ENCODE results near the gene CORIN. TPM values are rescaled to one million over a fixed set of nuclear protein-coding genes. Genes with fewer than 3 reads are reported as not detected.

Gene CORIN
- total and polyA plus RNA-seq, 2 of the 13 experiments (the other 11 are each of a cell fraction or from before 2014, with no cell fraction given), result 0.84 to 1.2 TPM

- TF ChIP-seq ARID5B (CRISPR knock-in tag; IDR thresholded peaks at IDR 0.05), result peak; percentile 77
These were observed 50.9 kb downstream of the CORIN start (continued) for GRCh38 chr4:47786958-47787370.

- CTCF ChIA-PET (ENCODE audit: low intra/inter-chr PET ratio, low total read pairs), result no interaction called here
- Histone ChIP-seq H3K27ac (ENCODE audit: extremely low read length, insufficient read depth, low read length) (no peak overlapping the region), H3K4me3 (replicated peaks in 1 of 3; ENCODE audit: insufficient read depth in 1 of 3, low read depth in 2 of 3, low read length in 3 of 3) (no peak overlapping the region), H4K20me1 (ENCODE audit: insufficient read depth, low read length) (no peaks in the 10 kb centered on the region), H2AFZ (ENCODE audit: low read length) (no peak overlapping the region), H3K4me1 (ENCODE audit: insufficient read depth, low read length) (peaks cover 30% of the 10 kb centered on the region), H3K36me3 (replicated peaks in 1 of 2; ENCODE audit: control insufficient read depth in 1 of 2, insufficient read depth in 2 of 2, low read length in 2 of 2) (no peaks in the 10 kb centered on the region), H3K27me3 (ENCODE audit: control insufficient read depth in 1 of 2, insufficient read depth in 2 of 2, low read length in 2 of 2) (no peaks in the 10 kb centered on the region; a peak in 1 of 5 replicates), H3K9me3 (ENCODE audit: low read length) (no peaks in the 10 kb centered on the region), H3K4me2 (ENCODE audit: low read depth, low read length) (no peak overlapping the region), H3K9ac (ENCODE audit: insufficient read depth, low read depth, low read length) (no peak overlapping the region), H3K79me2 (ENCODE audit: insufficient read depth, low read length) (no peaks in the 10 kb centered on the region)
- BruUV-seq (replicated peaks), result no TSS peak
- in situ Hi-C loops (cut with HindIII; ENCODE audit: extremely low pct_ligation_motif_present, low pct_unique_long_range_greater_than_20kb), result no loop called here
- POLR2A ChIA-PET, result no interaction called here
- intact Hi-C loops (cut with micrococcal nuclease; ENCODE audit: unreplicated experiment), result loop anchor here (5.0 kb wide), 1 partner anchor 33 kb away; no protein-coding TSS in a partner anchor
- no peak for DNase-seq (ENCODE audit: low spot score)
- FAIRE-seq, result no peak
- ATAC-seq, result no peak
- WGBS (ENCODE audit: low lambda C conversion rate), result 30% methylated on average over 3 of the region's 3 CpGs
- TF ChIP-seq PHB2 (IDR thresholded peaks at IDR 0.05; ENCODE audit: partially characterized antibody) (no peak), RORA (CRISPR knock-in tag; IDR thresholded peaks at IDR 0.05) (no peak), ZSCAN25 (CRISPR knock-in tag; IDR thresholded peaks at IDR 0.05) (no peak), MIXL1 (CRISPR knock-in tag; IDR thresholded peaks at IDR 0.05) (no peak), MTA1 (CRISPR knock-in tag; IDR thresholded peaks at IDR 0.05; ENCODE audit: borderline replicate concordance) (no peak), ZFP36L2 (CRISPR knock-in tag; IDR thresholded peaks at IDR 0.05) (no peak), SRSF4 (IDR thresholded peaks at IDR 0.05; ENCODE audit: low read depth, low read length, poor library complexity, severe bottlenecking) (no peak), ZNF883 (CRISPR knock-in tag; IDR thresholded peaks at IDR 0.05; ENCODE audit: not compliant biosample characterization) (no peak), MNT (IDR thresholded peaks at IDR 0.05) (no peak), CCDC6 (CRISPR knock-in tag; IDR thresholded peaks at IDR 0.05) (no peak), KDM2A (CRISPR knock-in tag; IDR thresholded peaks at IDR 0.05; ENCODE audit: borderline replicate concordance, low read depth) (no peak), CSRNP1 (CRISPR knock-in tag; IDR thresholded peaks at IDR 0.05) (no peak), ZFAT (CRISPR knock-in tag; conservative IDR thresholded peaks at IDR 0.05) (no peak), EEA1 (CRISPR knock-in tag; IDR thresholded peaks at IDR 0.05; ENCODE audit: borderline replicate concordance) (no peak), NFKB2 (CRISPR knock-in tag; IDR thresholded peaks at IDR 0.05; ENCODE audit: borderline replicate concordance) (no peak), YEATS4 (CRISPR knock-in tag; IDR thresholded peaks at IDR 0.05; ENCODE audit: borderline replicate concordance) (no peak), ATAD3A (CRISPR knock-in tag; IDR thresholded peaks at IDR 0.05) (no peak)
These were observed 52.7 kb downstream of the CORIN start for GRCh38 chr4:47785153-47785552.

Measured in HepG2 (cell line).